Measurements from ENCODE around the gene SLC35B3.
"Not testable (repeated sequence)": the region's sequence is repeated elsewhere in the genome, so short reads cannot be mapped to it uniquely, and the experiment has no call there.

DNA sequence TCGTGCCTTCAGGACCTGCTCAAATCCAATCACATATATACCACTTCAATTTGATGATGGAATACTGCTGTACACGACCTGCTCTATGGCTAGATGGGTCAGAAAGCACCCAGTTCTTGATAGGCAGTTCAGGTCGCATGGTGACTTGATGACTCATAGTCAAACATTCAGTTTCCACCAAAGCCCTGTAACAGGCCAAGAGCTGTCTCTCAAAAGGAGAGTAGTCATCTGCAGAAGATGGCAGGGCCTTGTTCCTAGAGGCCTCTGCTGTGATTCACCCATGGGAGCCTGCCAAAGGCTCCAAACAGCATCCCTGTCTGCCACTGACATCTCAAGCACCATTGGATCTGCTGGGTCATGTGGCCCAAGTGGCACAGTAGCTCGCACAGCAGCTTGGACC, 29.4 kb downstream of the SLC35B3 start:
- TF ChIP-seq, protein P1, sequence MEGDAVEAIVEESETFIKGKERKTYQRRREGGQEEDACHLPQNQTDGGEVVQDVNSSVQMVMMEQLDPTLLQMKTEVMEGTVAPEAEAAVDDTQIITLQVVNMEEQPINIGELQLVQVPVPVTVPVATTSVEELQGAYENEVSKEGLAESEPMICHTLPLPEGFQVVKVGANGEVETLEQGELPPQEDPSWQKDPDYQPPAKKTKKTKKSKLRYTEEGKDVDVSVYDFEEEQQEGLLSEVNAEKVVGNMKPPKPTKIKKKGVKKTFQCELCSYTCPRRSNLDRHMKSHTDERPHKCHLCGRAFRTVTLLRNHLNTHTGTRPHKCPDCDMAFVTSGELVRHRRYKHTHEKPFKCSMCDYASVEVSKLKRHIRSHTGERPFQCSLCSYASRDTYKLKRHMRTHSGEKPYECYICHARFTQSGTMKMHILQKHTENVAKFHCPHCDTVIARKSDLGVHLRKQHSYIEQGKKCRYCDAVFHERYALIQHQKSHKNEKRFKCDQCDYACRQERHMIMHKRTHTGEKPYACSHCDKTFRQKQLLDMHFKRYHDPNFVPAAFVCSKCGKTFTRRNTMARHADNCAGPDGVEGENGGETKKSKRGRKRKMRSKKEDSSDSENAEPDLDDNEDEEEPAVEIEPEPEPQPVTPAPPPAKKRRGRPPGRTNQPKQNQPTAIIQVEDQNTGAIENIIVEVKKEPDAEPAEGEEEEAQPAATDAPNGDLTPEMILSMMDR (IDR thresholded peaks at IDR 0.05; ENCODE audit: low read depth, low read length), result not testable (repeated sequence)
- not testable (repeated sequence) for TF ChIP-seq EZH2phosphoT487 (IDR thresholded peaks at IDR 0.05; ENCODE audit: low read depth)

All from OCI-LY3 (cell line).